GM12878 (cell line): ENCODE measurements around the gene NRTN. TPM values are rescaled to one million over a fixed set of nuclear protein-coding genes. Genes with fewer than 3 reads are reported as not detected.

Experiments
- ATAC-seq: fragments of 200-7000 bp; cut with Tn5 transposase; 3 replicates; pipeline ENCODE4 v1.9.1; 2020; ENCODE audit warnings: mild to moderate bottlenecking, moderate library complexity
- BruUV-seq: library from RNA; stranded (reverse); fragments of 400-500 nt; replicated peaks from 2 replicates; lab custom pipeline; 2021; lab: Mats Ljungman, UMichigan
- CTCF ChIA-PET: fragments of 300-600 bp; sonication (Branson Sonifier 250); formaldehyde crosslinking; extraction: SDS; loops from one replicate; lab custom pipeline; 2021; ENCODE audit warnings: inconsistent platforms; lab: Yijun Ruan, JAX
- POLR2A ChIA-PET: fragments of 350-600 bp; formaldehyde crosslinking; extraction: SDS; loops from one replicate; lab custom pipeline; 2021; ENCODE audit warnings: inconsistent platforms; lab: Charles Lee
- RAD21 ChIA-PET: fragments of 300-600 bp; sonication (Branson Sonifier 250); formaldehyde crosslinking; loops from one replicate; lab custom pipeline; 2023; ENCODE audit warnings: antibody characterized with exemption; ENCODE audit not compliant: unreplicated experiment; lab: Charles Lee
- SMC1A ChIA-PET: fragments of 300-600 bp; sonication (Branson Sonifier 250); formaldehyde crosslinking; loops from one replicate; lab custom pipeline; 2023; ENCODE audit not compliant: unreplicated experiment, uncharacterized antibody; lab: Charles Lee
- DNase-seq: peaks from one replicate; pipeline ENCODE4 v3.0.0-alpha.2; 2011; ENCODE audit warnings: low read depth, low spot score
- FAIRE-seq: peaks from 3 replicates; lab custom pipeline; 2011; peaks lifted over from hg19 to GRCh38; lab: Jason Lieb, UNC
- H2AFZ ChIP-seq: 2 replicates; pipeline ENCODE4 v1.6.0; 2011; ENCODE audit warnings: low read depth, low read length, control low read depth; ENCODE audit not compliant: control insufficient read depth
- H3K27ac ChIP-seq: 2 replicates; pipeline ENCODE4 v1.5.1; 2011; ENCODE audit warnings: control low read depth; ENCODE audit not compliant: control insufficient read depth, insufficient read depth
- H3K27me3 ChIP-seq, 2 experiments: replicated peaks in 1 of 2; 2 replicates each; pipeline versions ENCODE4 v1.6.0 to v1.6.1; 2011; ENCODE audit warnings: low read length in 1 of 2; ENCODE audit not compliant: control insufficient read depth in 2 of 2, insufficient read depth in 2 of 2
- H3K36me3 ChIP-seq, 2 experiments: 2 replicates each; pipeline ENCODE4 v1.5.1; 2011; ENCODE audit warnings: low read length in 1 of 2; ENCODE audit not compliant: control insufficient read depth in 2 of 2, insufficient read depth in 2 of 2
- H3K4me1 ChIP-seq: 2 replicates; pipeline ENCODE4 v1.6.1; 2011; ENCODE audit warnings: mild to moderate bottlenecking, low read length, moderate library complexity, mixed read lengths; ENCODE audit not compliant: control insufficient read depth, insufficient read depth
- H3K4me2 ChIP-seq: 2 replicates; pipeline ENCODE4 v1.6.0; 2011; ENCODE audit warnings: control low read depth; ENCODE audit not compliant: control insufficient read depth, insufficient read depth
- H3K4me3 ChIP-seq: fragments of 200-600 bp; sonication (generic); 2 replicates; pipeline ENCODE4 v1.5.1; 2016
- H3K79me2 ChIP-seq: 2 replicates; pipeline ENCODE4 v1.6.0; 2011; ENCODE audit warnings: low read length; ENCODE audit not compliant: control insufficient read depth, insufficient read depth
- H3K9ac ChIP-seq: 2 replicates; pipeline ENCODE4 v1.8.0; 2011; ENCODE audit warnings: low read length, control low read depth, mixed read lengths; ENCODE audit not compliant: control insufficient read depth, insufficient read depth
- H3K9me3 ChIP-seq: replicated peaks from 3 replicates; pipeline ENCODE4 v1.5.1; 2011; ENCODE audit warnings: mild to moderate bottlenecking, low read length; ENCODE audit not compliant: control insufficient read depth, insufficient read depth
- H4K20me1 ChIP-seq: 2 replicates; pipeline ENCODE4 v1.6.0; 2011; ENCODE audit not compliant: control insufficient read depth, insufficient read depth
- FOXM1 ChIP-seq: IDR thresholded peaks from 2 replicates; pipeline ENCODE4 v1.6.1; 2012; ENCODE audit warnings: low read depth, mild to moderate bottlenecking, inconsistent platforms, low read length, moderate library complexity
- IKZF1 ChIP-seq: fragments of 450-650 bp; conservative IDR thresholded peaks from 2 replicates; pipeline ENCODE4 v1.6.1; 2017; ENCODE audit warnings: antibody characterized with exemption, mild to moderate bottlenecking
- IKZF2 ChIP-seq, 2 experiments: fragments of 450-650 bp; IDR thresholded peaks; 2 replicates each; pipeline ENCODE4 v1.6.1; 2017; ENCODE audit warnings: mild to moderate bottlenecking in 2 of 2, moderate library complexity in 2 of 2
- NR2C1 ChIP-seq: fragments of 450-650 bp; IDR thresholded peaks from 2 replicates; pipeline ENCODE4 v1.6.1; 2017; ENCODE audit warnings: antibody characterized with exemption, mild to moderate bottlenecking, moderate library complexity
- POLR2AphosphoS2 ChIP-seq: IDR thresholded peaks from 2 replicates; pipeline ENCODE4 v1.6.1; 2011; ENCODE audit warnings: low read depth, mild to moderate bottlenecking, low read length, improper control_type of control experiment, moderate library complexity
- RAD21 ChIP-seq: IDR thresholded peaks from 2 replicates; pipeline ENCODE4 v1.6.1; 2011; ENCODE audit warnings: mild to moderate bottlenecking, low read depth, low read length, moderate library complexity; ENCODE audit not compliant: insufficient read depth
- SMAD1 ChIP-seq: fragments of 450-650 bp; IDR thresholded peaks from 2 replicates; pipeline ENCODE4 v1.6.1; 2018; ENCODE audit warnings: mild to moderate bottlenecking, low read depth; ENCODE audit not compliant: partially characterized antibody
- ZNF24 ChIP-seq: fragments of 450-650 bp; IDR thresholded peaks from 2 replicates; pipeline ENCODE4 v1.6.1; 2017; ENCODE audit warnings: antibody characterized with exemption, mild to moderate bottlenecking
- ZSCAN29 ChIP-seq: fragments of 450-650 bp; IDR thresholded peaks from 2 replicates; pipeline ENCODE4 v1.6.1; 2017; ENCODE audit warnings: mild to moderate bottlenecking, moderate library complexity
- ZZZ3 ChIP-seq: IDR thresholded peaks from 2 replicates; pipeline ENCODE4 v1.6.1; 2011; ENCODE audit warnings: low read depth; ENCODE audit not compliant: control insufficient read depth, insufficient read length
- WGBS: methylation state at CpG from one replicate; pipeline ENCODE4 v1.1.6; 2016; ENCODE audit warnings: low lambda C conversion rate; ENCODE audit not compliant: insufficient replicate concordance, insufficient coverage; ENCODE audit errors: missing lambda C conversion rate; 5-methylcytosine and 5-hydroxymethylcytosine counted together
- in situ Hi-C: fragments of 300-500 bp; cut with MboI; formaldehyde crosslinking; loops from 9 replicates; pipeline ENCODE4 v1.14.3; 2018; ENCODE audit warnings: mixed read lengths
- intact Hi-C: fragments of 100-400 bp; cut with micrococcal nuclease; formaldehyde crosslinking; loops from one replicate; pipeline ENCODE4 v1.14.2; 2022; ENCODE audit not compliant: unreplicated experiment
- polyA plus RNA-seq, 11 experiments: library from polyadenylated mRNA; depleted of rRNA in 4 of 11; unstranded in 6 of 11; stranded (reverse) in 5 of 11; fragments of >200 nt; fragmentation: Nextera tagmentation in 4 of 11; fragmentation: Illumina TruSeq in 1 of 11; extraction: Ambion mirVana in 4 of 11; extraction: Trizol in 1 of 11; gene quantifications; 1 replicate in 1 of 11; 2 replicates in 10 of 11; pipeline versions ENCODE4 v1.2.1 to v1.2.3, GENCODE V29; 2011 to 2016; ENCODE audit warnings: inconsistent platforms in 2 of 11, missing spikeins in 2 of 11, low read depth in 1 of 11
- total RNA-seq, 4 experiments: library from RNA; depleted of rRNA in 3 of 4; stranded (reverse); fragments of >200 nt in 3 of 4; fragmentation: Illumina TruSeq in 1 of 4; extraction: Trizol in 1 of 4; gene quantifications; 2 replicates each; pipeline versions ENCODE4 v1.2.1 to v1.2.3, GENCODE V29; 2013 to 2021
- TF ChIP-seq, protein P1 (sequence below): IDR thresholded peaks from 2 replicates; pipeline ENCODE4 v1.6.1; 2011; ENCODE audit warnings: low read depth, mild to moderate bottlenecking, low read length, moderate library complexity, borderline replicate concordance; ENCODE audit errors: extremely low read depth
- TF ChIP-seq, protein P2 (sequence below): IDR thresholded peaks from 2 replicates; pipeline ENCODE4 v1.6.1; 2011; ENCODE audit warnings: borderline replicate concordance, low read depth, mild to moderate bottlenecking, moderate library complexity, mixed read lengths, low read length; ENCODE audit not compliant: insufficient read depth; ENCODE audit errors: extremely low read length
- TF ChIP-seq, protein P3 (sequence below): fragments of 450-650 bp; IDR thresholded peaks from 2 replicates; pipeline ENCODE4 v1.6.1; 2017; ENCODE audit warnings: mild to moderate bottlenecking
- TF ChIP-seq, protein P4 (sequence below): IDR thresholded peaks from 2 replicates; pipeline ENCODE4 v1.6.1; 2011; ENCODE audit warnings: low read depth, low read length, improper control_type of control experiment, borderline replicate concordance

Gene NRTN
- total and polyA plus RNA-seq, 10 of the 15 experiments (the other 5 are each of a cell fraction or from before 2014, with no cell fraction given): not detected

DNA sequence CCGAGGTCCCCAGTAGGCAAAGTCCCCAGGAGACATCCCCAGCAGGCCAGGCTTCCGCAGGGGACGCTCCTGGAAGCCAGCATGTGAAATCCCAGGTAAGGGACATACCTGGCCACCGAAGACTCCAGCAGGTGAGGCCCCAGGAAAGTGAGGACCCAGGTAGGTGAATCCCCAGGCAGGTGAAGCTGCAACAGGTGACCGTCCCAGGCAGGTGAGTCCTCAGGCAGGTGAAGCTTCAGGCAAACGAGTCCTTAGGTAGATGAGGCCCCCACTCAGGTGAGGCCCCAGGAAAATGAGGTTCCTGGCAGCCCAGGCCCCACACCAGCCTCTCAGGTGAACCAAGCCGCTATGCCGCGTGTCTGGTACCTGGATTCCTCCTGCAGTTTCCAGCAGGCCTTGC, 26.3 kb downstream of the NRTN start (continued):
- TF ChIP-seq ZZZ3: no peak

DNA sequence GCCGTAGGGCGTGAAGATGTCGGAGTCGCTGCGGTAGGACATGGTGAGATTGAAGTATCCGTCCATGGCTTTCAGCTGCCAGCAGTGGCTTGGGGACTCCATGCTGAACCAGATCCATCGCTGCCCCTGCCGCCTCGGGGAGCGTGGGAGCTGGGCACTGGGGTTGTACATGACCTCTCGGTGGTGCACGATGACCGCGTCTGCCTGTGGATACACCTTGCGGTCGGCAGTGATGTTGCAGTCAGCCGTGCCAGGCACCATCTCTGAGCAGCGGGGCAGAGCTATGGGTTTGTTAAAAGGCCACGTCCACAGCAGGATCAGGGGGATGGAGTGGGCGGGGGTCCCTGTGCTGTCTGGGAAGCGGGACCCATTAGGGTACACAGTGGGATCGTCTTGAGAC, 27.2 kb downstream of the NRTN start:
- FAIRE-seq: no peak
- ChIA-PET CTCF (interaction anchor here (0.7 kb wide), 1 partner anchor 28 kb away, joined by 3 read pairs; no protein-coding TSS in a partner anchor), RAD21 (no interaction called here), SMC1A (no interaction called here), POLR2A (interaction anchor here (0.6 kb wide), 2 partner anchors 92 to 1425 kb away, joined by 3 to 4 read pairs; no protein-coding TSS in a partner anchor)
- DNase-seq: no peak
- BruUV-seq: no TSS peak
- Histone ChIP-seq H3K27me3 (peaks cover 0 to 4% of the 10 kb centered on the region in 2 experiments; a peak in 2 of 4 replicates), H2AFZ (no peak overlapping the region), H4K20me1 (no peaks in the 10 kb centered on the region), H3K4me2 (no peak overlapping the region), H3K79me2 (no peaks in the 10 kb centered on the region), H3K9me3 (no peaks in the 10 kb centered on the region), H3K4me1 (peaks cover 18% of the 10 kb centered on the region), H3K9ac (no peak overlapping the region), H3K27ac (no peak overlapping the region), H3K36me3 (no peaks in the 10 kb centered on the region), H3K4me3 (no peak overlapping the region)
- TF ChIP-seq, protein P1, sequence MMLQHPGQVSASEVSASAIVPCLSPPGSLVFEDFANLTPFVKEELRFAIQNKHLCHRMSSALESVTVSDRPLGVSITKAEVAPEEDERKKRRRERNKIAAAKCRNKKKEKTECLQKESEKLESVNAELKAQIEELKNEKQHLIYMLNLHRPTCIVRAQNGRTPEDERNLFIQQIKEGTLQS: no peak
- TF ChIP-seq FOXM1 (no peak), SMAD1 (no peak), POLR2AphosphoS2 (no peak), ZSCAN29 (no peak), RAD21 (no peak), NR2C1 (no peak), ZNF24 (no peak), IKZF1 (no peak), IKZF2 (IDR thresholded peaks at IDR 0.05) (no peak)
- TF ChIP-seq, protein P2, sequence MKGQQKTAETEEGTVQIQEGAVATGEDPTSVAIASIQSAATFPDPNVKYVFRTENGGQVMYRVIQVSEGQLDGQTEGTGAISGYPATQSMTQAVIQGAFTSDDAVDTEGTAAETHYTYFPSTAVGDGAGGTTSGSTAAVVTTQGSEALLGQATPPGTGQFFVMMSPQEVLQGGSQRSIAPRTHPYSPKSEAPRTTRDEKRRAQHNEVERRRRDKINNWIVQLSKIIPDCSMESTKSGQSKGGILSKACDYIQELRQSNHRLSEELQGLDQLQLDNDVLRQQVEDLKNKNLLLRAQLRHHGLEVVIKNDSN: no peak
- TF ChIP-seq, protein P3, sequence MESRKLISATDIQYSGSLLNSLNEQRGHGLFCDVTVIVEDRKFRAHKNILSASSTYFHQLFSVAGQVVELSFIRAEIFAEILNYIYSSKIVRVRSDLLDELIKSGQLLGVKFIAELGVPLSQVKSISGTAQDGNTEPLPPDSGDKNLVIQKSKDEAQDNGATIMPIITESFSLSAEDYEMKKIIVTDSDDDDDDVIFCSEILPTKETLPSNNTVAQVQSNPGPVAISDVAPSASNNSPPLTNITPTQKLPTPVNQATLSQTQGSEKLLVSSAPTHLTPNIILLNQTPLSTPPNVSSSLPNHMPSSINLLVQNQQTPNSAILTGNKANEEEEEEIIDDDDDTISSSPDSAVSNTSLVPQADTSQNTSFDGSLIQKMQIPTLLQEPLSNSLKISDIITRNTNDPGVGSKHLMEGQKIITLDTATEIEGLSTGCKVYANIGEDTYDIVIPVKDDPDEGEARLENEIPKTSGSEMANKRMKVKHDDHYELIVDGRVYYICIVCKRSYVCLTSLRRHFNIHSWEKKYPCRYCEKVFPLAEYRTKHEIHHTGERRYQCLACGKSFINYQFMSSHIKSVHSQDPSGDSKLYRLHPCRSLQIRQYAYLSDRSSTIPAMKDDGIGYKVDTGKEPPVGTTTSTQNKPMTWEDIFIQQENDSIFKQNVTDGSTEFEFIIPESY: no peak
- TF ChIP-seq, protein P4, sequence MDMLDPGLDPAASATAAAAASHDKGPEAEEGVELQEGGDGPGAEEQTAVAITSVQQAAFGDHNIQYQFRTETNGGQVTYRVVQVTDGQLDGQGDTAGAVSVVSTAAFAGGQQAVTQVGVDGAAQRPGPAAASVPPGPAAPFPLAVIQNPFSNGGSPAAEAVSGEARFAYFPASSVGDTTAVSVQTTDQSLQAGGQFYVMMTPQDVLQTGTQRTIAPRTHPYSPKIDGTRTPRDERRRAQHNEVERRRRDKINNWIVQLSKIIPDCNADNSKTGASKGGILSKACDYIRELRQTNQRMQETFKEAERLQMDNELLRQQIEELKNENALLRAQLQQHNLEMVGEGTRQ: no peak
- no peak for ATAC-seq
- intact Hi-C loops: no loop called here
- WGBS: 80% methylated on average over 21 of the region's 22 CpGs
- in situ Hi-C loops: no loop called here
